LNCaP clone FGC (cell line): ENCODE results near the gene DDIAS.

Source experiments
- DNase-seq: peaks from one replicate; pipeline ENCODE4 v3.0.0-alpha.2; 2011; ENCODE audit warnings: low read depth
- H3K4me3 ChIP-seq: 2 replicates; pipeline ENCODE4 v1.5.1; 2011; ENCODE audit warnings: mild to moderate bottlenecking, low read depth, low read length, control low read depth
- CTCF ChIP-seq: IDR thresholded peaks from 2 replicates; pipeline ENCODE4 v1.5.1; 2012; ENCODE audit warnings: mild to moderate bottlenecking; ENCODE audit not compliant: control insufficient read depth, insufficient read depth; ENCODE audit errors: extremely low read depth

The DDIAS gene

GRCh38 chr11:82858556-82859091 lies 42.9 kb upstream of the DDIAS start:
- no peak overlapping the region for H3K4me3 ChIP-seq
- no peak for TF ChIP-seq CTCF
- no peak for DNase-seq

GRCh38 chr11:82859750-82860149 lies 41.8 kb upstream of the DDIAS start:
- DNase-seq: no peak
- TF ChIP-seq CTCF: no peak
- no peak overlapping the region for H3K4me3 ChIP-seq

GRCh38 chr11:82862379-82862778 lies 39.2 kb upstream of the DDIAS start:
- H3K4me3 ChIP-seq: no peak overlapping the region
- DNase-seq: no peak
- TF ChIP-seq CTCF: no peak

- H3K4me3 ChIP-seq: no peak overlapping the region
- no peak for DNase-seq
- TF ChIP-seq CTCF: no peak
These were observed 38.3 kb upstream of the DDIAS start for GRCh38 chr11:82863209-82863608.

- no peak overlapping the region for H3K4me3 ChIP-seq
- DNase-seq: peak; percentile 36
- TF ChIP-seq CTCF: peak; percentile 78
These were observed 37.3 kb upstream of the DDIAS start for GRCh38 chr11:82864268-82864667.

GRCh38 chr11:82865841-82866240 lies 35.7 kb upstream of the DDIAS start:
- no peak overlapping the region for H3K4me3 ChIP-seq
- DNase-seq: no peak
- TF ChIP-seq CTCF: no peak

GRCh38 chr11:82867495-82868082 lies 33.9 kb upstream of the DDIAS start:
- H3K4me3 ChIP-seq: no peak overlapping the region
- DNase-seq: peak; percentile 37
- peak; percentile 57 for TF ChIP-seq CTCF
